GM04503 (cell line): ENCODE data around the gene PAF1.
"Not testable (repeated sequence)": the region's sequence is repeated elsewhere in the genome, so short reads cannot be mapped to it uniquely, and the experiment has no call there.

Experiments used
- DNase-seq: peaks from one replicate; pipeline ENCODE4 v3.0.0-alpha.2; 2012; ENCODE audit warnings: low read depth

PAF1 gene

GRCh38 chr19:39352381-39353255 is 38.3 kb downstream of the PAF1 start:
- DNase-seq: no peak

DNA sequence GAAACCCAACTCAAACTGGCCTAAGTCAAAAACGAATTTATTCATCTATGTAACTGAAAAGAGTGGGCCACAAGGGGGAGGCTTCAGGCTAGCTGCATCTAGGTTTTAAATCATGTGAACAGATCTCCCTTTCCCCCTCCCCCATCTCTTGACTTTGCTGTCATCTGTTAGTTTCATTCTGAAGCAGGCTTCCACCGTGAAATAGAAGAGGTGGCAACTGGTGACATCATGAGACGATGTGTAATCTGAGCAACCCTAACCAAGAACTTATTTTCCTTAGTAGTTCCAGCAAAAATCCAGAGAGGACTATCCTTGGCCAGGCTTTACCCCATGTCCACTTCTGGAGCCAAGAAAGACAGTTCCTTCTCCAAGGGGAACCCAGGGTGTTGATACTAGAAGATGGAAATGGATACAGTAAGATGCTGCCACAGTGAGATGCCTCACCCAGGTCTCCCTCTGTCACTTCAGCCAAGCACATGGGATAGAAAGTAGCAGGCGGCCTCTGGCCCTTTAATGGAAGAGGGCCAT is 39.3 kb downstream of the PAF1 start:
- DNase-seq: no peak

DNA sequence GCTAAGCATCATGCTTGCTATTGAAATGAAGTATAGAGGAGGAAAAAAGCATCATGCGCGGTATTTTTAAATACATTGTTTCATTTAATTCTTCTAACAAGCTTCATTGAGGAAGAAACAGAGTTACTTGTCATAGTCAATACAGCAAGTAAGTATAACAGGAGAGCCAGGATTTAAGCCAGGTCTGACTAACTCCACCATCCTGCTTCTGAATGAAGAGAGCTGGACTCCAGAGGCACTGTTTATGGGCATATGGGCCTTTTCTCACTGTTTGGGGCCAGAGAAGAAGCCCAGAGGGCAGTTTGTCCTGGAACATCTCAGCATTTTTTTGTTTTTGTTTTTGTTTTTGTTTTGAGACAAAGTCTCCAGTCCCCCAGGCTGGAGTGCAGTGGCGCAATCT is 40.8 kb downstream of the PAF1 start:
- DNase-seq: no peak

GRCh38 chr19:39349326-39349725 is 41.6 kb downstream of the PAF1 start:
- no peak for DNase-seq

DNA sequence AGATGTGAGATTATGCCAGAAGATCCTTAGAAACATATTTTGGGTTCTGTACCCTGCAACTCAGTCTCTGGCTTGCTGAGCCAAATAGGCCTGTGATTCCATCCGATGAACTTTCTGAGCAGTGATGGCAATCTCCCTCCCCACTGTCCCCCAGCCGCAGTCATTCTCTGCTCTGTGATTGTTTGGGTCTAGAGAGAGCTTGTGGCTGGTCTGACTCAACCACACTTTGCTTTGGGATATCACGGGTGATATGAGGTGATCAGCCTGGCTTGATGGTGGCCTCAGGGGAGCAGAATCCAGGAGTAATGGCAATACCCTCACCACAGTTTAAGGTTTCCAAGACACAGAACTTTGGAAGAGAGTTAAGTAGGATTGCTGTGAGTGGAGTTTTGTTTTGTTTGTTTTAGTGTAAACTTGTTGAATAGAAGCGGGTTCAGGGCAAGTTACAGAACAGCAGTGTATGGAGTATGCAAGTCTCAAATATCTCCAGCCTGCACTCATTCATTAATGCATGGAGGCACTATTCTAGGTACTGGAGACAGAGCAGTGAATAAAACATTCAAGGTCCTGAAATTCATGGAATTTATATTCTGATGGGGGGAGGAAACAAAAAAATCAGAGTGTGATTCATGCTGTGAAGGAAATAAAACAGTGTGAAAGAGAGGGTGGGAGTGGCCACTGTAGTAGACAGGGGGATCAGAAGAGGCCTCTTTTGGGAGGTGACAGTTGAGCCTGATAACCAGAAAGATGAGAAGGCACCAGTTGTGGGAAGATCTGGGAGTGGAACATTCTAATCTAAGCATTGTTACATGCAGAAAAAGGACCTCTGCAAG is 43.4 kb downstream of the PAF1 start:
- DNase-seq: no peak

GRCh38 chr19:39345956-39346355 is 45.0 kb downstream of the PAF1 start:
- DNase-seq: no peak

DNA sequence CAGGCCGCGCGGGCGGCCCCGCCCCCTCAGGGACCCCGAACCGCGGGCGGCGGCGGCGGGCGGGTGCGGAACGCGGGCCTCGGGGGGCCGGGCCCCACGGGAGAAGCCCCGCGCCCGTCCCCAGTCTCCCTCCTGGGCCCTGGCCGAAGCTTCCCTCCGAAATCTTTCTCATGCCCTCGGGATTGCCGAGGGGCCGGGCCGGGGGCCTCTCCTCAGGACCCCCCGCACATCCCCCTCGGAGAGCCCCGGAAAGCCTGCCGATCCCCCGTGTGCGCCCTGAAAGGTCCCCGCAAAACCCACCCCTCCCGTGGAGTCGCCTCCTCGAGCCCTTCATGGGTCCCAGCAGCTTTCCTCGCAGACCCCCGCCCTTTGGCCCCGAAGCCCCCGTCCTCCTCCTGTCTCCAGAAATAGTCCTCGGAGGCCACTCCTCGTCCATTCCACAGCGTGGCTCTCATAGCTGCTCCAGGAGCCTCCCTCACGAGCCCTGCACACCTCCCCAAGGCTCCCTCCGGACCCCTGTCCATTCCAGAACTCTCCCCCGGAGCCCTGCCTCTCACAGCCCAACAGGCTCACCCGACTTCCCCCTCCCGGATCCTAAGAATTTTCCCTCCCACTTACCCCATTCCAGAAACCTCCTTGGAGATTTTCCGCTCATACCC is 48.1 kb downstream of the PAF1 start:
- DNase-seq: no peak

DNA sequence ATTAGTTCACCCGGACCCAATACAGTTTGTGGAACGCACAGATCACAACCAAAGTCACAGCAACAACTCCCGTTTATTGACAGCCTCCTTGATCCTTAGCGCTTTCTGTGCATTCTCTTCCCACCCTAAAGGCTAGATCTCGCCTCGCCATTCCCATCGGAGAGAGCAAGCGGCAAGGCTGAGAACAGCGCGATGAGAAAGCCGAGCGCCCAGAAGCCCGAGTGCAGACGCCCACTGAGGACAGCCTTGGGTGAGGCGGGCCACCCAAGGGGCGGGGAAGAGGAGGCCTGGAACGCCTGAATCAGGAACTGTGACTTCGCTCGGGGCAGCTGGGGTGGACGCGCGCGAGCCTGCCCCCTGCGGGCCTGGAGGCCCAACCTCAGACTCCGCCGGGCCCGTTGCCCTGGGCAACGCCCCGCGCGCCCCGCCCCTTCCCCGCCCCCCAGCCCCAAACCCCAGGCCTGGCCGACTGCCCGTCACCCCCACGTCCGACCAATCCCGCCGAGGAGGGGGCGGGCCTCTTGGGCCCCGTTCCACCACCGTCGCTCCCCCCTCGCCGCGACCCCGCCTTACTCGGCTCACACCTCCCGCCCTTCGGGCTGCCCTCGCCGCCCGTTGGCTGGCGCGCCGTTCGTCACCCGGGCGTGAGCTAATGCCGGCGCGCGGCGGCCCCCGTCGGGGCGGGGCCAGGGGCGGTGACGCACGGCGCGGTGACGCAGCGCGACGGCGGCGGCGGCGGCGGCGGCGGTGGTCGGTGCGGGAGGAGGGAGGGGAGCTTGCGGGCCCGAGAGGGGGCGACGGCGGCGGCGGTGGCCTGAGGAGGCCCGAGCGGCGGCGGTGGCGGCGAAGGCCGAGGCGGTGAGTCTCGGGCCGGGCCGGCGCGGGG is 48.9 kb downstream of the PAF1 start, which contains the start of gene SAMD4B:
Gene SAMD4B, plus strand, starts transcription at position 703 of the 886 bp plus-strand sequence. CDS start 14,473 bp downstream, outside the sequence.
- peak; percentile 73 for DNase-seq

GRCh38 chr19:39341129-39341718 is 49.7 kb downstream of the PAF1 start:
- DNase-seq: no peak

GRCh38 chr19:39340156-39340555 is 50.8 kb downstream of the PAF1 start:
- DNase-seq: not testable (repeated sequence)

DNA sequence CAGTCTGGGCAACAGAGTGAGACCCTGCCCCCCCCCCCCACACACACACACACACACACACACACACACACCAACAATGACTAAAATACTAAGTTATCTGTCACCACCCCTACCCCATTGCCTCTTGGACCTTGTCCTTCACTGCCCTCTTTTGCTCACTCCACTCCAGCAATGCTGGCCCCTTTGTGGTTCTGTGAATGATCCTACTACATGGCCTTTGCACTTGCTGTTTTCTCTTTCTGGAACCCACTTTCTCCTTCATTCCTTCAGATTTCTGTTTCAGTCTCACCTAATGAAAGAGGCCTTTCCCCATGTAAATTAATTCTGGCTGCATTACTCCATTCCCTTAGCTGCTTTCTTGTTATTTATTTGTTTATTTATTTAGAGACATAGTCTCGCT is 51.2 kb downstream of the PAF1 start:
- DNase-seq: no peak

DNA sequence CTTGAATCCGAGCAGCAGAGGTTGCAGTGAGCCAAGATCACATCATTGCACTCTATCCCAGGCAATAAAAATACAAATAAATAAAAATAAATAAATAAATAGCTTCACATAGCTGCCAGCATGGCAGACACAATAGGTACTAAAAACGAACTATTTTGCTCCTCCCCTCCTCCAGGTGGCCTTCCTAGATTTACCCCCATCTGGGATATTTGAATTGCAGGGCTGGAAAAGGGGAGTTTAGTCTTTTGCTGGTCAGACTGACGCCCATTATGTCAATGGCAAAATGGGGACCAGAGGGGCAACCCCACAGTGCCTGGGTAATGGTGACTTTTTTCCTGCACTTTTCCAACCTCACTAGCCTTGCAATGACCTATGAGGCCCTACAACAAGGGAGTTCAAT is 54.4 kb downstream of the PAF1 start:
- no peak for DNase-seq
